SJSA1 (cell line): Measurements from ENCODE around the gene ZNF512. TPM values are rescaled to one million over a fixed set of nuclear protein-coding genes. Genes with fewer than 3 reads are reported as not detected.
"Not testable (repeated sequence)": the region's sequence is repeated elsewhere in the genome, so short reads cannot be mapped to it uniquely, and the experiment has no call there.

Source experiments
- DNase-seq, 2 experiments: peaks; one replicate each; pipeline ENCODE4 v3.0.0-alpha.2; 2015 to 2020; ENCODE audit warnings: low spot score in 2 of 2, low read depth in 1 of 2
- H3K27ac ChIP-seq: fragments of 250-450 bp; sonication (Bioruptor Pico); 2 replicates; pipeline ENCODE4 v1.5.1; 2020; ENCODE audit warnings: mild to moderate bottlenecking, moderate library complexity
- H3K27me3 ChIP-seq: fragments of 250-450 bp; sonication (Bioruptor Pico); replicated peaks from 2 replicates; pipeline ENCODE4 v1.5.1; 2020; ENCODE audit warnings: mild to moderate bottlenecking, moderate library complexity
- H3K36me3 ChIP-seq: fragments of 250-450 bp; sonication (Bioruptor Pico); 2 replicates; pipeline ENCODE4 v1.5.1; 2020; ENCODE audit warnings: mild to moderate bottlenecking
- H3K4me1 ChIP-seq: fragments of 250-450 bp; sonication (Bioruptor Pico); replicated peaks from 2 replicates; pipeline ENCODE4 v1.6.1; 2021; ENCODE audit warnings: mild to moderate bottlenecking
- H3K4me3 ChIP-seq: fragments of 250-450 bp; sonication (Bioruptor Pico); 2 replicates; pipeline ENCODE4 v1.5.1; 2020; ENCODE audit warnings: mild to moderate bottlenecking
- H3K9me3 ChIP-seq: fragments of 250-450 bp; sonication (Bioruptor Pico); replicated peaks from 2 replicates; pipeline ENCODE4 v1.5.1; 2020; ENCODE audit warnings: mild to moderate bottlenecking
- total RNA-seq: library from RNA; depleted of rRNA; stranded (reverse); fragments of >200 nt; shearing (Covaris generic); gene quantifications from 2 replicates; pipeline ENCODE4 v1.2.3, GENCODE V29; 2014

ZNF512 gene
- total RNA-seq, 1 experiment from 2014 or later = 52.8 TPM

GRCh38 chr2:27630257-27630656, 47.4 kb downstream of the ZNF512 start:
- peaks cover 59% of the 10 kb centered on the region for H3K36me3 ChIP-seq
- not testable (repeated sequence) for DNase-seq, H3K27me3 ChIP-seq, H3K27ac ChIP-seq, H3K4me3 ChIP-seq, H3K9me3 ChIP-seq
- peaks cover 28% of the 10 kb centered on the region for H3K4me1 ChIP-seq

GRCh38 chr2:27634291-27634690, 51.4 kb downstream of the ZNF512 start:
- H3K36me3 ChIP-seq = peaks cover 90% of the 10 kb centered on the region
- H3K4me3 ChIP-seq = no peak overlapping the region

GRCh38 chr2:27636766-27637165, 53.9 kb downstream of the ZNF512 start:
- no peak overlapping the region for H3K27ac ChIP-seq

More at GRCh38 chr2:27634291-27634690, 51.4 kb downstream of the ZNF512 start:
- no peaks in the 10 kb centered on the region for H3K27me3 ChIP-seq
- no peaks in the 10 kb centered on the region for H3K9me3 ChIP-seq
- H3K4me1 ChIP-seq = peaks cover 14% of the 10 kb centered on the region
- no peak overlapping the region for H3K27ac ChIP-seq
- DNase-seq = no peak

GRCh38 chr2:27638037-27638637, 55.3 kb downstream of the ZNF512 start:
- Histone ChIP-seq H3K36me3 (peaks cover 94% of the 10 kb centered on the region), H3K27me3 (no peaks in the 10 kb centered on the region), H3K4me1 (peaks cover 8% of the 10 kb centered on the region), H3K9me3 (no peaks in the 10 kb centered on the region), H3K27ac (no peak overlapping the region), H3K4me3 (no peak overlapping the region)
- no peak for DNase-seq

More at GRCh38 chr2:27636766-27637165, 53.9 kb downstream of the ZNF512 start:
- H3K27me3 ChIP-seq = no peaks in the 10 kb centered on the region
- H3K9me3 ChIP-seq = no peaks in the 10 kb centered on the region
- H3K4me3 ChIP-seq = no peak overlapping the region
- peaks cover 95% of the 10 kb centered on the region for H3K36me3 ChIP-seq
- H3K4me1 ChIP-seq = peaks cover 8% of the 10 kb centered on the region
- DNase-seq = no peak

GRCh38 chr2:27638709-27639108, 55.9 kb downstream of the ZNF512 start:
- H3K9me3 ChIP-seq = no peaks in the 10 kb centered on the region
- peaks cover 8% of the 10 kb centered on the region for H3K4me1 ChIP-seq
- no peak overlapping the region for H3K4me3 ChIP-seq
- DNase-seq = no peak
- H3K27ac ChIP-seq = no peak overlapping the region; the same call in 1 of the 2 replicates
- H3K36me3 ChIP-seq = peaks cover 94% of the 10 kb centered on the region
- H3K27me3 ChIP-seq = no peaks in the 10 kb centered on the region

GRCh38 chr2:27640722-27641245, 57.9 kb downstream of the ZNF512 start:
- Histone ChIP-seq H3K4me3 (no peak overlapping the region), H3K27me3 (no peaks in the 10 kb centered on the region), H3K9me3 (no peaks in the 10 kb centered on the region), H3K27ac (no peak overlapping the region), H3K4me1 (peaks cover 8% of the 10 kb centered on the region), H3K36me3 (peaks cover 88% of the 10 kb centered on the region)
- DNase-seq = no peak

- Histone ChIP-seq H3K36me3 (peaks cover 90% of the 10 kb centered on the region), H3K27me3 (no peaks in the 10 kb centered on the region)
- no peak for DNase-seq
Measured at GRCh38 chr2:27645197-27645596, 62.4 kb downstream of the ZNF512 start.

GRCh38 chr2:27647289-27647688, 64.4 kb downstream of the ZNF512 start:
- Histone ChIP-seq H3K4me1 (no peaks in the 10 kb centered on the region), H3K36me3 (peaks cover 89% of the 10 kb centered on the region), H3K9me3 (no peaks in the 10 kb centered on the region), H3K4me3 (no peak overlapping the region), H3K27ac (no peak overlapping the region), H3K27me3 (no peaks in the 10 kb centered on the region)
- no peak for DNase-seq

More at GRCh38 chr2:27645197-27645596, 62.4 kb downstream of the ZNF512 start:
- Histone ChIP-seq H3K9me3 (no peaks in the 10 kb centered on the region), H3K27ac (no peak overlapping the region), H3K4me3 (no peak overlapping the region), H3K4me1 (no peaks in the 10 kb centered on the region)

GRCh38 chr2:27647737-27648136, 64.9 kb downstream of the ZNF512 start:
- Histone ChIP-seq H3K36me3 (peaks cover 89% of the 10 kb centered on the region), H3K4me1 (no peaks in the 10 kb centered on the region), H3K27ac (no peak overlapping the region), H3K9me3 (no peaks in the 10 kb centered on the region), H3K27me3 (no peaks in the 10 kb centered on the region), H3K4me3 (no peak overlapping the region)
- no peak for DNase-seq

GRCh38 chr2:27651056-27651455, 68.2 kb downstream of the ZNF512 start:
- no peaks in the 10 kb centered on the region for H3K9me3 ChIP-seq
- H3K27me3 ChIP-seq = no peaks in the 10 kb centered on the region
- peaks cover 3% of the 10 kb centered on the region; the same call in 1 of the 2 replicates for H3K4me1 ChIP-seq
- no peak overlapping the region for H3K4me3 ChIP-seq
- peaks cover 96% of the 10 kb centered on the region for H3K36me3 ChIP-seq
- H3K27ac ChIP-seq = no peak overlapping the region
- no peak for DNase-seq

- H3K4me3 ChIP-seq = no peak overlapping the region
- DNase-seq = no peak
- peaks cover 93% of the 10 kb centered on the region for H3K36me3 ChIP-seq
- H3K9me3 ChIP-seq = no peaks in the 10 kb centered on the region
- peaks cover 3% of the 10 kb centered on the region; the same call in 1 of the 2 replicates for H3K4me1 ChIP-seq
- no peaks in the 10 kb centered on the region for H3K27me3 ChIP-seq
- no peak overlapping the region for H3K27ac ChIP-seq
Measured at GRCh38 chr2:27652341-27652740, 69.5 kb downstream of the ZNF512 start.

GRCh38 chr2:27652790-27653189, 69.9 kb downstream of the ZNF512 start:
- H3K9me3 ChIP-seq = no peaks in the 10 kb centered on the region
- H3K4me1 ChIP-seq = peaks cover 3% of the 10 kb centered on the region; the same call in 1 of the 2 replicates
- no peak overlapping the region for H3K4me3 ChIP-seq
- peaks cover 93% of the 10 kb centered on the region for H3K36me3 ChIP-seq
- no peaks in the 10 kb centered on the region for H3K27me3 ChIP-seq
- DNase-seq = no peak
- no peak overlapping the region for H3K27ac ChIP-seq

- Histone ChIP-seq H3K9me3 (no peaks in the 10 kb centered on the region), H3K4me3 (no peak overlapping the region), H3K4me1 (peaks cover 3% of the 10 kb centered on the region; the same call in 1 of the 2 replicates), H3K36me3 (peaks cover 92% of the 10 kb centered on the region), H3K27me3 (no peaks in the 10 kb centered on the region), H3K27ac (no peak overlapping the region)
- no peak for DNase-seq
Measured at GRCh38 chr2:27653397-27653796, 70.6 kb downstream of the ZNF512 start.

- H3K36me3 ChIP-seq = peaks cover 92% of the 10 kb centered on the region
- no peaks in the 10 kb centered on the region for H3K27me3 ChIP-seq
- DNase-seq = peak; percentile 31 to 56
- H3K9me3 ChIP-seq = no peaks in the 10 kb centered on the region
- H3K4me1 ChIP-seq = peaks cover 3% of the 10 kb centered on the region; the same call in 1 of the 2 replicates
- H3K27ac ChIP-seq = no peak overlapping the region
- H3K4me3 ChIP-seq = no peak overlapping the region
Measured at GRCh38 chr2:27655155-27655951, 72.5 kb downstream of the ZNF512 start.
